Common myeloid progenitor, CD34-positive (primary cell): ENCODE data around the gene CLHC1.
"Not testable (repeated sequence)": the region's sequence is repeated elsewhere in the genome, so short reads cannot be mapped to it uniquely, and the experiment has no call there.

Source experiments
- CTCF ChIA-PET: fragments of 350-600 bp; sonication (Branson Sonifier 250); formaldehyde crosslinking; loops from one replicate; lab custom pipeline; 2021; ENCODE audit warnings: antibody characterized with exemption; lab: Charles Lee
- POLR2A ChIA-PET: fragments of 350-600 bp; sonication (Branson Sonifier 250); formaldehyde crosslinking; loops from one replicate; lab custom pipeline; 2021; ENCODE audit warnings: antibody characterized with exemption; lab: Charles Lee
- DNase-seq, 3 donors: peaks; one replicate each; pipeline versions ENCODE4 v3.0.0 to v3.0.0-alpha.2; 2013
- H3K27ac ChIP-seq, 2 experiments: 1 replicate in 1 of 2; 2 replicates in 1 of 2; pipeline ENCODE4 v1.7.0; 2013; ENCODE audit warnings: inconsistent platforms in 2 of 2, low read length in 2 of 2, mild to moderate bottlenecking in 2 of 2, low read depth in 1 of 2, moderate library complexity in 1 of 2; ENCODE audit not compliant: severe bottlenecking in 2 of 2, insufficient read depth in 1 of 2, poor library complexity in 1 of 2
- H3K27me3 ChIP-seq, 5 experiments: replicated peaks in 2 of 5; 1 replicate in 3 of 5; 2 replicates in 2 of 5; pipeline versions ENCODE4 v1.6.1 to v1.7.0; 2013; ENCODE audit warnings: low read length in 4 of 5, mild to moderate bottlenecking in 2 of 5, moderate library complexity in 2 of 5, inconsistent platforms in 1 of 5; ENCODE audit not compliant: insufficient read depth in 5 of 5, control insufficient read depth in 4 of 5
- H3K36me3 ChIP-seq, 4 experiments: 1 replicate in 2 of 4; 2 replicates in 2 of 4; pipeline versions ENCODE4 v1.6.1 to v1.7.0; 2013; ENCODE audit warnings: low read length in 3 of 4, control low read depth in 1 of 4, mild to moderate bottlenecking in 1 of 4; ENCODE audit not compliant: control insufficient read depth in 4 of 4, insufficient read depth in 4 of 4
- H3K4me1 ChIP-seq, 4 experiments: 1 replicate in 3 of 4; 2 replicates in 1 of 4; pipeline versions ENCODE4 v1.6.1 to v1.7.1; 2013; ENCODE audit warnings: low read length in 3 of 4, mild to moderate bottlenecking in 3 of 4, control low read depth in 1 of 4, inconsistent platforms in 1 of 4, moderate library complexity in 1 of 4; ENCODE audit not compliant: control insufficient read depth in 4 of 4, insufficient read depth in 4 of 4; ENCODE audit errors: control extremely low read depth in 1 of 4
- H3K4me3 ChIP-seq, 7 experiments: 1 replicate in 4 of 7; 2 replicates in 3 of 7; pipeline versions ENCODE4 v1.5.1 to v1.7.0; 2013; ENCODE audit warnings: mild to moderate bottlenecking in 7 of 7, low read length in 6 of 7, moderate library complexity in 6 of 7, inconsistent platforms in 2 of 7, low read depth in 2 of 7, control low read depth in 1 of 7; ENCODE audit not compliant: insufficient read depth in 4 of 7, control insufficient read depth in 1 of 7; ENCODE audit errors: extremely low read depth in 1 of 7
- H3K9me3 ChIP-seq, 5 experiments: 1 replicate in 4 of 5; 2 replicates in 1 of 5; pipeline versions ENCODE4 v1.6.1 to v1.7.1; 2013; ENCODE audit warnings: low read length in 4 of 5, mild to moderate bottlenecking in 2 of 5, inconsistent platforms in 1 of 5, low read depth in 1 of 5, moderate library complexity in 1 of 5; ENCODE audit not compliant: control insufficient read depth in 4 of 5, insufficient read depth in 2 of 5; ENCODE audit errors: control extremely low read depth in 1 of 5
- WGBS: methylation state at CpG from one replicate; pipeline ENCODE4 v1.1.5; 2013; ENCODE audit not compliant: insufficient coverage; 5-methylcytosine and 5-hydroxymethylcytosine counted together

Gene CLHC1

DNA sequence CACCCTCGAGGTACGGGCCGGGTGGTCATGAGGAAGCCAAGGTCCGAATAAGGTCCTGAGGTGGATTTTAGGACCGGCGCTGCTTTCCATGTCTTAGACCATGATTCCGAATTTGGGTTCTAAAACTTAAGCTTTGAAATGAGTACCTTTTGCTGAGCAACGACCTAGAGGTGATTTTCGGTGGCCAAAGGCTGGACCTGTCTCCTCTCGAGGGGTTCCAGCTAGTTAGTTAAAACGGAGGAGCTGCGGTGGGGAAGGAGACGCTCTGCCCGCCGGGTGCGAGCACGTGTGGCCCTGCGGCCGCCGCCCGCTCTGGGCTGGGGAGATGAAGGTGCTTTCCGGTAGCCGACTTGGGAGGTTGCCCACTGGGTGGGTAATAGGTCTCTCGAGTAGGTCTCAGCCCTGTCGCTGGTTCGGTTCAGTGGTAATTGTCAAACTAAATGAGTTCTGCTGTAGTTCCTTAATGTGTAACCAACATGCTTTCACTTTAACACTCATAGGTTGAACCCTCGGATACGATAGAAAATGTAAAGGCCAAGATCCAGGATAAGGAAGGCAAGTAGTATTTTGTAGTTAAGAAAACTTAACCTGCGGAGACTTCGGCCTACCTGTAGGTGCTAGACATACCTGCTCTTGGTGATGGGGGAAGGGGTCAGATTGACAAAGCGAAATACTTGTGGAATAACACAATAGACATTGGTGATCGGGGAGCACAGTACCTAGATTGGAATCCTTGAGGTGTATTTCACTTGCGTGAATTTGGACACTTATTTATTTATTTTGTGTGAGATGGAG lies 967 bp upstream of the CLHC1 start:
- Histone ChIP-seq H3K9me3 (no peaks in the 10 kb centered on the region), H3K27ac (peak overlapping the region; percentile 98 to 99), H3K4me1 (peaks cover 0 to 35% (median 28%) of the 10 kb centered on the region in 4 experiments), H3K4me3 (peak overlapping the region; percentile 86 to 100 (median 93)), H3K36me3 (peaks cover 9 to 35% (median 24%) of the 10 kb centered on the region in 4 experiments), H3K27me3 (no peaks in the 10 kb centered on the region)
- ChIA-PET CTCF (interaction anchor here (1.0 to 1.3 kb wide), 3 partner anchors 9 to 333 kb away, joined by 3 to 6 read pairs (median 3); no protein-coding TSS in a partner anchor), POLR2A (interaction anchor here (0.6 to 1.5 kb wide), 2 partner anchors 9 to 1427 kb away, joined by 4 to 9 read pairs; no protein-coding TSS in a partner anchor)
- peak; percentile 32 to 76 (median 73) for DNase-seq
- 9% methylated on average over 26 of the region's 33 CpGs for WGBS

DNA sequence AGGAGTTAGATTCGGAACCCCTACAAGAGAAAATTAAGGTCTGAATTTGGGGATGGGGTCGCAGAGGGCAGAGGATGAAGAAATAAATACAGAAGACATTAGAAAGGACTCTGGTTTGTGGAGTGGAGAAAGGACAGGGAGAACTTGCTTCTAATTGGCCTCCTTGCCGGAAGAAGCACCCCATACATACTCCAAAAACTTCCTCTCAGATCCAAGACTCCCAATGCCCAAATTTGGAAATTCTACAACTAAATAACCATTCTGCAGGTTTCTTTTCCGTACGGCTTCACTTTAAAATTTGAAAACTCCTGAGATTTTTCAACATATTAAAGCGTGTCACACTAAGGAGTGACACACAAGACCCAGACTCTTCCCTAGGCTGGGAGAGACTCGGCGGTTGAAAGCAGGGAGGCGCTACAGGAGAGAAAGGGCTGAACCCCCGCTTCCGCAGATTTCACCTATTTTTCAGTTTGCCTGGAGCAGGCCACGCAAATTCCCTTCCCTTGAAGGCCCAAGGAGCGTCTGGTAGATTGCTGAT lies 478 bp downstream of the CLHC1 start:
- no peak for DNase-seq
- CTCF ChIA-PET: no interaction called here

DNA sequence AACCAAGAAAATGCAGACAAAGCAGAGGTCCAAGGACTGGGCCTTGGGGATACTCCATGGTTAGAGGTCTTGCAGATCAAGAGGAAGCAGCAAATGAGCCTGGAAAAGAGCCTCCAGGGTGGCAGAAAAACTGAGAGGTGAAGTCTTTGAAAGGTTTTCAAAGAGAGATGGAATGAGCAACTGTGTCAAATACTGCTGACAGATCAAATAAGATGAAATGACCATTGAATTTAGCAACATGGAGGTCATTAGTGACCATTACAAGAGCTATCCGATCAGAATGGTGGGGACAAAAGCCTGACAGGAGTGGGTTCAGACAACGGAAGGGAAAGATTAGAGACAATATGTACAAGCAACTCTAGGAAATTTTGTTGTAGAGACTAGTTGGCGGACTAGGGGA lies 1.5 kb downstream of the CLHC1 start:
- no peaks in the 10 kb centered on the region for H3K9me3 ChIP-seq
- WGBS: 97% methylated on average over 3 of the region's 3 CpGs
- peaks cover 2 to 20% (median 13%) of the 10 kb centered on the region in 4 experiments for H3K36me3 ChIP-seq
- no peaks in the 10 kb centered on the region for H3K27me3 ChIP-seq
- no peak overlapping the region for H3K27ac ChIP-seq
- no peak for DNase-seq
- CTCF ChIA-PET: no interaction called here
- POLR2A ChIA-PET: no interaction called here
- peaks cover 0 to 41% (median 33%) of the 10 kb centered on the region in 4 experiments for H3K4me1 ChIP-seq
- H3K4me3 ChIP-seq: no peak overlapping the region

More for the DNA sequence above, 478 bp downstream of the CLHC1 start:
- POLR2A ChIA-PET: interaction anchor here (0.8 kb wide), 1 partner anchor 93 kb away, joined by 3 read pairs; no protein-coding TSS in a partner anchor
- H3K27me3 ChIP-seq: no peaks in the 10 kb centered on the region
- peaks cover 0 to 41% (median 33%) of the 10 kb centered on the region in 4 experiments for H3K4me1 ChIP-seq
- WGBS: 11% methylated on average over 7 of the region's 13 CpGs
- H3K36me3 ChIP-seq: peaks cover 9 to 29% (median 20%) of the 10 kb centered on the region in 4 experiments
- H3K4me3 ChIP-seq: peak overlapping the region; percentile 77 to 100 (median 93)
- peak overlapping the region; percentile 98 to 99 for H3K27ac ChIP-seq
- no peaks in the 10 kb centered on the region for H3K9me3 ChIP-seq

DNA sequence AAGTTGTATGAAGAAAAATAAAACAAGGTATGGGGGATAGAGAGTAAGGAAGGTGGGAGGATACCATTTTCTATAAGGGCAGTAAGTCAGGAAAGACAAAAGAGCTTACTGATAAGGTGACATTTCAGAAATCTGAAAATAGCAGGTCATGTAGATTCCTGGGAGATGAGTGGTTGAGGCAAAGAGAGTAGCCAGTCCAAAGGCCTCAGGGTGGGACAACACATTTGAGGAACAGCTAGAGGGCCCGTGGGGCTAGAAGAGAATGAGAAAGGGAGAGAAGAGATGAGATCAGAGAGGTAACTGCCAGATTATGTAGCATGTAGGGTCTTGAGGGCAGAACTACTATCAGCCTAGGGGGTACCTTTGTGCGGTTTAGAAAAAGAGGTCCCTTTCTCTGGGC lies 2.9 kb downstream of the CLHC1 start:
- no peak for DNase-seq
- ChIA-PET CTCF (no interaction called here), POLR2A (no interaction called here)
- Histone ChIP-seq H3K27me3 (no peaks in the 10 kb centered on the region), H3K9me3 (no peaks in the 10 kb centered on the region), H3K27ac (no peak overlapping the region), H3K4me1 (peaks cover 0 to 34% (median 28%) of the 10 kb centered on the region in 4 experiments), H3K36me3 (peaks cover 0 to 12% (median 4%) of the 10 kb centered on the region in 4 experiments), H3K4me3 (no peak overlapping the region)
- WGBS: 97% methylated on average over 2 of the region's 2 CpGs

DNA sequence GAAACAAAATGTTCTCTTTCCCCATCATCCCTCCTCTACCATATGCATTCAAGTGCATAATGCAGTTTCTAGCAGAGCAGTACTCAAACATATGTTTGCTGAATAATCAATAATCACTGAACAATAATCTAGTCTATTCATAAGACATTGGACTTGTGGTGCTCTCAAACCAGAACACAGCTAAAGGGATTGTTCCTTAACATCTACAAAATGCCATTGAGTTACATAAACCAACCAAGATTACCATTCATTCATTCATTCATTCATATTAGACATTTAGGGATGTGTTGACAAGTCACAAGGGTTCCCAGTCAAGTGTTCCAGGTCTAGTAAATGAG lies 3.9 kb downstream of the CLHC1 start:
- Histone ChIP-seq H3K27ac (peak overlapping the region in 1 of 2 experiments; percentile 31), H3K4me1 (peaks cover 0 to 24% (median 19%) of the 10 kb centered on the region in 4 experiments), H3K36me3 (peaks cover 0 to 7% (median 0%) of the 10 kb centered on the region in 4 experiments), H3K4me3 (peak overlapping the region in 3 of 7 experiments; percentile 5 to 20 (median 6)), H3K27me3 (no peaks in the 10 kb centered on the region), H3K9me3 (no peaks in the 10 kb centered on the region)
- DNase-seq: no peak
- ChIA-PET POLR2A (no interaction called here), CTCF (interaction anchor here (0.6 kb wide), 1 partner anchor 53 kb away, joined by 3 read pairs; no protein-coding TSS in a partner anchor)

DNA sequence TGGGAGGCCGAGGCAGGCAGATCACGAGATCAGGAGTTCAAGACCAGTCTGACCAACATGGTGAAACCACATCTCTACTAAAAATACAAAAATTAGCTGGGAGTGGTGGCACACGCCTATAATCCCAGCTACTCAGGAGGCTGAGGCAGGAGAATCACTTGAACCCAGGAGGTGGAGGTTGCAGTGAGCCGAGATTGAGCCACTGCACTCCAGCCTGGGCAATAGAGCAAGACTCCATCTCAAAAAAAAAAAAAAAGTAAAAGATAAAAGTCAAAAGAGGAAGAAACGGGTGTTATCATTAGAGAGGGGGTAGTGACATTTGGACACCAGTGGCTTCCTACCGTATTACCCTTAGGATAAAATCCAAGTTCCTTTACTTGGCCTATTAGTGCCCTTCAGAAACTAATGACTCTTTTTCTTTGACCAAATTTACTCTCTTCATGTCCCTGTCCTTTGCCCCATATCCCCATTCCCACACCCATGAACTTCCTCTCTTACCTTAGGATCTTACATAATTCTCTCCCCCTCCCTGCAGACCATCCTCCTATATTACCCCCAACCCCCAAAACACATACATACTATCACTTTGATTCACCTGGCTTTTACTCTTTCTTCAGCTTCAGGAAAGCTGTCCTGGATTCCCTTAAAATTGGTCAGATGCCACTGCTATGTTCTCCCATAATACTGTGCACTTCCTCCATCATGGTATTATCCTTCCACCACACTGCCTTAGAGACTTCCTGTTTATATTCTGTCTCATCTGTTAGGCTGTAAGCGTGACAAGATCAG lies 4.5 kb downstream of the CLHC1 start:
- H3K4me3 ChIP-seq: peak overlapping the region in 3 of 7 experiments; percentile 5 to 20 (median 6)
- H3K27me3 ChIP-seq, H3K36me3 ChIP-seq, H3K9me3 ChIP-seq: not testable (repeated sequence)
- peaks cover 3 to 23% (median 20%) of the 10 kb centered on the region in 4 experiments for H3K4me1 ChIP-seq
- DNase-seq: peak; percentile 19 to 64 (median 48)
- 50% methylated on average over 1 of the region's 7 CpGs for WGBS
- ChIA-PET POLR2A (interaction anchor here (0.5 kb wide), 1 partner anchor 1005 kb away, joined by 4 read pairs; no protein-coding TSS in a partner anchor), CTCF (interaction anchor here (0.6 kb wide), 1 partner anchor 52 kb away, joined by 3 read pairs; no protein-coding TSS in a partner anchor)
- peak overlapping the region in 1 of 2 experiments; percentile 31 for H3K27ac ChIP-seq
